Gastroesophageal sphincter (tissue), 3 donors: ENCODE data around the gene SLC35A5.
"Not testable (repeated sequence)": the region's sequence is repeated elsewhere in the genome, so short reads cannot be mapped to it uniquely, and the experiment has no call there.

Source experiments
- CTCF ChIP-seq, 4 experiments: fragments of 200-600 bp in 2 of 4; fragments of 450-650 bp in 2 of 4; sonication (generic) in 1 of 4; IDR thresholded peaks; one replicate each; pipeline ENCODE4 v1.5.1; 2017 to 2019; ENCODE audit warnings: antibody characterized with exemption in 4 of 4, mild to moderate bottlenecking in 2 of 4, moderate library complexity in 2 of 4
- EP300 ChIP-seq: sonication (generic); formaldehyde crosslinking; IDR thresholded peaks from one replicate; pipeline ENCODE4 v1.6.1; 2017; ENCODE audit warnings: antibody characterized with exemption, mild to moderate bottlenecking
- POLR2AphosphoS5 ChIP-seq: sonication (generic); formaldehyde crosslinking; IDR thresholded peaks from one replicate; pipeline ENCODE4 v1.6.1; 2017; ENCODE audit warnings: antibody characterized with exemption

- not testable (repeated sequence) for TF ChIP-seq CTCF (IDR thresholded peaks at IDR 0.05); EP300; POLR2AphosphoS5
These were observed 42.9 kb upstream of the SLC35A5 start for GRCh38 chr3:112518970-112519369.
